HL-60/S4 treated with phorbol 12-myristate 13-acetate at 8.2 ng/mL for 4 days and 3 days (cell line): Measurements from ENCODE around the gene FOXG1.

Experiments
- in situ Hi-C: fragments of 300-500 bp; cut with MboI; formaldehyde crosslinking; loops from 2 replicates; pipeline ENCODE4 v1.15.0; 2022; ENCODE audit warnings: low sequenced_read_pairs

FOXG1 gene

GRCh38 chr14:28766469-28766955 is at the start of gene FOXG1:
Gene FOXG1 (plus strand): TSS chr14:28766787. CDS start chr14:28767280, 493 bp downstream.
- in situ Hi-C loops: no loop called here

- in situ Hi-C loops: no loop called here
Measured at GRCh38 chr14:28719130-28719529, 47.5 kb upstream of the FOXG1 start.

DNA sequence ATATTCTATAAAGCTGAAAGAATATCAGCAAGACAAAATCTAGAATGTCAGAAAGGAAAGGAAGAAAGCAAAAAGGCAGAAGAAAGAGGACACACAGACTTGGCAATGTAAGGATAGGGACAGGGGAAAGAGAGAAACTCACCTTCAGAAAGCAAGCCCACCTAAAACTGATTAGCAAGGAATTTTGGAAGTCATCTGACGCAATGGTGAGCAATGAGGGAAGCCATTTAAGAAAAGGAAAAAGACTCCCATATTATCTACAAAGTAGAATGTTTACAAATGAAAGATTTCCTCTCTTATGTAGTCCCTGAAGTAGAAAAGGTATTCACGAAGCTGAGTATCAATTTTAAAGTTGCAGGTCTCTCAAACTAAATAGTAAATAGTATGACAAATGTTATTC is 35.2 kb upstream of the FOXG1 start:
- in situ Hi-C loops: no loop called here

DNA sequence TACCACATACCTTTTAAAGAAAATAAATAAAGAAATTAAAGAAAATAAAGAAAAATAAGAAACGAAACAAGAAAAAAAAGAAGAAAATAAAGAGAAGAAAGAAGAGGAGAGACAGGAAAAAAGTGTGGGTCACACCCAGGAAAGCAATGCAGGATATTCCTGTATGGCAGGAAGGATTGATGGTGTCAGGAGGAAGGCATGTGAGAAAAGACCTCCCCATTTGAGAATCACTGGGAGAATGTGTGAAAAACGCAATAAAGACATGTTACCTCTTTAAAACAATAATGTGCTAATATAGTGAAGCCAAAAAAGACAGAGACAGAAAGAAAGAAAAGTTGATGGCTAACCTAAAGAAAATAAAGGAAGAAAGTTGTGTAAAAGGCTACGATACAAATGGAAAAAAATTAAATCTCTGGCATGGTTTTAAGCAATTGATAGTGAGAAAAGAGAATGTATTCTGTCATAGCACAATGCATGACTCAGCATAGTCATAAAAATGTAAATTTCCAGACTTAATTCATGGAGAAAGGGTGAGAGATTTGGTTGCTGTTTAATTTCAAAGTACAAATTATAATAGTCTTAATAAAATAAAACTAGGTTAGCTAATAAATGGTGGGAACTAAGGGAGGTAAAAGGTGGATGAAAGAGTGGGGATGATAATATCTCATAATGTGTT is 24.3 kb upstream of the FOXG1 start:
- in situ Hi-C loops: no loop called here

GRCh38 chr14:28744126-28744525 is 22.5 kb upstream of the FOXG1 start:
- in situ Hi-C loops: no loop called here

DNA sequence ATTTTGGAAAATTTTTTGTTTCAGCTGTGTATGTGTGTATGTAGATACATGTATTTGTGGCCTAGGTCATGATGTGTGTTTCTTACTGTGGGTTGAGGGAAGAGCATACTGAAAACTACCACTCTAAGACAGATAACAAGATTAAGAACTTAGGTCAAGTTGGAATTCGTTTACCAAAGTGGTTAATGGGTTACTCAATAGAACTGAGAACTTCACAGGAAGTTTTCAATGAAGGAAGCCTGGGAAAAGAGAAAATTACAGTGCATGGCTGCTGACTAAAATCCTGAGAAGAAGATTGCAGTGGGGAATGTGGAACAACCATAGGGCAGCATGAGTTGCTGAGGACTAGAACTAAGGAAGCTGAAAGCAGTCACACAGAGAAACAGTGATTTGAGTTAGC is 21.4 kb upstream of the FOXG1 start:
- in situ Hi-C loops: no loop called here

DNA sequence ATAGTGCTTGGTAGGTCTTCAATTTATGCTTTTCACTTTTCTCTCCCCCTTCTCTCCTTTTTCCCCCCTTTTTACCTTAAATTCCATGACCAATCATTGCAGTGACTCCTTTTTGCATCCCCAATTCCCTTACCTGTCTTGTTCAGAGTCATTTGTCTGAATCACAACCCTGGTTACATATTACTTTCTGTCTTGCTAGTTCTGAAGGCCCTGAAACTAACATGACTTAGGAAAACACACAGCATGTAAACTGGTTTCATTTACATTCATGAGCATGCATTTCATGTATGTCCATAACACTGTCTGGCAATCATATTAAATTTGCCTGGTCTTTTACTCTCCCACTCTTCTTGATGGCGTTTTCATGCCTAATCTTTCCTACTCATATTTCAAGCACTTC is 20.3 kb upstream of the FOXG1 start:
- in situ Hi-C loops: no loop called here

GRCh38 chr14:28751467-28752058 is 15.0 kb upstream of the FOXG1 start:
- in situ Hi-C loops: no loop called here

GRCh38 chr14:28754209-28754985 is 12.2 kb upstream of the FOXG1 start:
- in situ Hi-C loops: no loop called here

GRCh38 chr14:28755198-28755815 is 11.3 kb upstream of the FOXG1 start:
- in situ Hi-C loops: no loop called here

- in situ Hi-C loops: no loop called here
Measured at GRCh38 chr14:28755884-28756268, 10.7 kb upstream of the FOXG1 start.

DNA sequence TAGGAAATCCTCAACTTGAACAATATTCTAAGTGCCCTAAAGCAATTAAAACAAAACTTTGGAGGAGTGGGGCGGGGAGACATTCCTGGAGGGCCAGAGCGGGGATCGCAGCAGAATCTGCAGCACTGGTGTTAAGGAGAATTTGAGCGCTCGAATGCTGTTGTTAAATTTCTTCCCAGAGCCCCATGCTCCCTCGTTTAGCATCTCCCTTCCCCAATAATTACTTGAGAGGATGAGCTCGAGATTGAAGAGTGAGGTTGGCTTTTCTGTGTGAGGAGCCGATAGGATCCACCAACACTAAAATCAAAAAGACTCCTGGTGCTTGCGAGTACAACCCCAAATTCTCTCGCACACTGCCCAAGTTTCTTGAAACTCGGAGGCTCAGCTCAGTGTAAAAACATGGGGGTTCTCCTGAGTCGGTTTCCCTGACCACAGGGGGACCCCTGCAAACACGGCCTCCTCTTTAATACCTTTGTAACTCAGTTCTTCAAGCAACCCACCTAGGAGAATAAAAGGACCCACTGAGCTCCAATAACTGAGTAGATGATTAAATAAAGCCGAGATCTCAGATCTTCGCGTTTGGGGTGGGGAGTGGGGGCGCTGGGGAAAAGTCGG is 10.2 kb upstream of the FOXG1 start:
- in situ Hi-C loops: no loop called here

DNA sequence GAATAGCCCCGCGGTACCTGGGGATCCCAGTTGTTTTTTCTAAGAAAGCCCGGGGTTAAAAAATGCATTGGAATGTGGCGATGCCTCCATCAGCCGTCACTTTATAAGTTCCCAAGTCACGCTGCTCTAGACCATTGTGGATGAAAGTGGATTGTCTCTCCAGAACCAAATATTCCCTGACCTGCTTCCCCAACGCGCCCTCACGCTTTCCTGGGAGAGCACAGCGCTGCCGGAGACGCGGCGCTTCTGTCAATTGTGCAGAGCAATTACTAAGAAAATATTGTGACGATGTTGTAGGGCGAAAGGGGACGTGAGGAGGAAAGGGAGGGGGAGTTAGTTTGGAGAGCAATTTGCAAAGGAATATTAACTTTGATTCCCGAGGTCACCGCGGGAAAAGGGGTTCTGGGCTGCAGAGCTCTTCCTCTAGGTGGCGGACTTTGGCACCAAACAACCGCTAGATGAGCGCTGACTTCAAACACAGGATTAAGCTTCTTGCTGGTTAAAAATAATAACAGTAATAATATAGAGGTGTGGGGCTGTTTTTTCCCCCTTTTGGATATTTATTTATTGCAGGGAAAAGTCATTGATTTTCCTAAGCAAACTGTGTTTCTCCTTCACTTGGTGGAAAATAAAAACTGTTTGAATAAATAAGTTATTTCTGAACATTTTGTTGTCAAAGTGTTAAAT is 9.6 kb upstream of the FOXG1 start:
- in situ Hi-C loops: no loop called here

- in situ Hi-C loops: no loop called here
Measured at GRCh38 chr14:28757786-28758185, 8.8 kb upstream of the FOXG1 start.

DNA sequence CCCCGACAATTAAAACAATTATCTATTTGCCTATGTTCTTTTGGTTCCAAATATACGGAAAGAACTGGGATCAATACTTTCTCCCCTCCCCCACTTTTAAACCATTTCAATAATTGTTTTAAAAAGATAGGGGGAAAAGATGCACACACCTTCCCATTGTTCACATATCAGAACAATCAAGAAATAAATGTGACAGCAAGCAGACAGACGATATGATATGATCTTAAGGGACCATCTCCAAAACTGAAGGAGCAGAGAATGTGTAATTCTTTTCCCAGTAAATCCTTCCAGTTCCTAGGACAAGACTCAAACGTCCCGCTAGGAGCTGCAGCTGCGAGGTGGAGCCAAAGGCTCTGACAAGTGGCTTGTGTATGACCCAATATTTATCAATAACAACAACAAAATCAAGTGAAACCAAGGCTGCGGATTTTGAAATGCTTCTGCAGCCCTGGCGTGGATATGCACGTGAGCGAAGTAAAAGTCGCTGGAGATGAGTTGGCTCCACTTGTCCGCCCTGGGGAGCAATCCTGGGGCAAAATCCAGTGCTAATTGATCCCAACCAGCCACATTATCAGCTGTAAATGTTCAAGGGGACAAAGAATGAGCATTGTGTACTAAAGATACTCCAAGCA is 8.2 kb upstream of the FOXG1 start:
- in situ Hi-C loops: no loop called here

DNA sequence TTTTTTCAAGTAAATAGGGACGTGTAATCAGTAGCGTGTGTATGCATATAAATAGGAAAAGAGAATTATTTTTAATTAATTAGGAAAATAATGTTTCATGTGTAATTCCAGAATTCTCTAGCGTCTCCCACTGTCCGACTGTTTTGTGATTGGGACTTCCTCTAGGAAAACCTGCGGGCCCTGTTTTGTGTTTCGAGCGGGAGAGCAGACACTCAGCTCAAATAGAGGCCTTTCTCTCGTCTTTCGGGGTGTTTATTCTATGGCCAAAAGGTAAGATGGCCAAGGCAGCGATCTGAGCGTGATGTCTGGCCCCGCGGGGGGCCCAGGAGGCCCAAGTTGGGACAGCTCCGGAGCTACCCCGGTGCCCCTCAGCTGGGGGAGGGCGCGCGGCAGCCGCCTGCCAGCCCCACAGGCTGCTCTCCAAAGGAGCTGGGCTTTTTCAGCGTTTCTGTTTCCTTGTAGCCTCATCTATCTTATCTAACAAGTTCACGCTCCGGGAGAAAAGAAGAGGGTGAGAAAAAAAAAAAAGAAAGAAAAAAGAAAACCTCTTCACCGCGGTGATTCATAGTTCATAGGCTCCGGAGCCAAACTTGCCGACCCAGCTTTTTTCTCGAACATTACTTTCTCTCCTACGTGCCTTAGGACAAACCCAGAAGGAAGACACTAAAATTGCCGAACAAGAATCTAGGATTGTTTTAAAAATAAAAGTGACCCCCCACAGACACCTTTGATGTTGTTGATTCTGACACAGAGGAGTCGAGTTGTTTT is 7.5 kb upstream of the FOXG1 start:
- in situ Hi-C loops: no loop called here

GRCh38 chr14:28759653-28760313 is 6.8 kb upstream of the FOXG1 start:
- in situ Hi-C loops: no loop called here

GRCh38 chr14:28760431-28760996 is 6.1 kb upstream of the FOXG1 start:
- in situ Hi-C loops: no loop called here
